ENCODE data around the gene APC2. TPM values are rescaled to one million over a fixed set of nuclear protein-coding genes. Genes with fewer than 3 reads are reported as not detected.

APC2 gene
- total RNA-seq, 4 donors from 2014 or later, result 0.11 to 1.1 (median 0.23) TPM; not detected in 1

GRCh38 chr19:1490311-1491113 is 40.6 kb downstream of the APC2 start, which contains the start of gene PCSK4:
PCSK4 (minus strand) TSS chr19:1490350; CDS start chr19:1490346, 4 bp downstream.
- DNase-seq (ENCODE audit: low spot score in 2 of 2), result peak; percentile 98 to 100
- TF ChIP-seq POLR2A (IDR thresholded peaks at IDR 0.05), result no peak
- TF ChIP-seq, protein P1, sequence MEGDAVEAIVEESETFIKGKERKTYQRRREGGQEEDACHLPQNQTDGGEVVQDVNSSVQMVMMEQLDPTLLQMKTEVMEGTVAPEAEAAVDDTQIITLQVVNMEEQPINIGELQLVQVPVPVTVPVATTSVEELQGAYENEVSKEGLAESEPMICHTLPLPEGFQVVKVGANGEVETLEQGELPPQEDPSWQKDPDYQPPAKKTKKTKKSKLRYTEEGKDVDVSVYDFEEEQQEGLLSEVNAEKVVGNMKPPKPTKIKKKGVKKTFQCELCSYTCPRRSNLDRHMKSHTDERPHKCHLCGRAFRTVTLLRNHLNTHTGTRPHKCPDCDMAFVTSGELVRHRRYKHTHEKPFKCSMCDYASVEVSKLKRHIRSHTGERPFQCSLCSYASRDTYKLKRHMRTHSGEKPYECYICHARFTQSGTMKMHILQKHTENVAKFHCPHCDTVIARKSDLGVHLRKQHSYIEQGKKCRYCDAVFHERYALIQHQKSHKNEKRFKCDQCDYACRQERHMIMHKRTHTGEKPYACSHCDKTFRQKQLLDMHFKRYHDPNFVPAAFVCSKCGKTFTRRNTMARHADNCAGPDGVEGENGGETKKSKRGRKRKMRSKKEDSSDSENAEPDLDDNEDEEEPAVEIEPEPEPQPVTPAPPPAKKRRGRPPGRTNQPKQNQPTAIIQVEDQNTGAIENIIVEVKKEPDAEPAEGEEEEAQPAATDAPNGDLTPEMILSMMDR (IDR thresholded peaks at IDR 0.05), result no peak
- H3K4me3 ChIP-seq (ENCODE audit: low read depth, poor library complexity, severe bottlenecking), result peak within 1 kb of the TSS; percentile 24
- 1% methylated on average over 58 of the region's 74 CpGs for WGBS, 2 donors
- intact Hi-C loops (cut with DNase I; ENCODE audit: low total_unique reads), result no loop called here

DNA sequence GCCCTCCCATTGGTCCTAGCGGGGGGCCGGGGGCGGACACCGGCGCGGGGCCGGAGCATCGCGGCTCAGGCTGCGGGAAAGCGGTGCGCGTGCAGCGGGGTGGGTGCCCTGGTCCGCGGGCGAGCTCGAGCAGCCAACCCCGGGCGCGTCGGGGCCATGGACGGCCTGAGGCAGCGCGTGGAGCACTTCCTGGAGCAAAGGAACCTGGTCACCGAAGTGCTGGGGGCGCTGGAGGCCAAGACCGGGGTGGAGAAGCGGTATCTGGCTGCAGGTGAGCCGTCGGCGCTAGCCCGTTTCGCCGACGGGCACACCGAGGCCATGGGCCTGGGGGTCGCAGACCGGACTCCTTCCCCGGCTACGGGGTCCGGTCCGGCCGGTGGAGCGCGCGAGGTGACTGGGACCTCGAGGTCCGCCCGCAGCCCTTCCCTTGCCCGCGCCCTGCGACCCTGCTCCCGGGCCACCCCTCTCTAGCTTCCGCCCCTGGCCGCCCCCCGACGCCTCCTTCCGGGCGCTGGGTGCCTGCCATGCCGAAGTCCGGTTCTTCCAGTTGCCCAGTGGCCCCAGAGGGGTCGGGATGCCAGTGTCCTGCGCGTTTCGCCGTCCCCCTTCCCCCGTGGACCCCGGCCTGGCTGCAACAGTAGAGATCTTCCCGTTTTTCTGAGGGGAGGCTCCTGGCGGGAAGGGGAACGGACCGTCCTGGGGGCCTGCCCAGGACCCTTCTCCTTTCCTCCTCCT is 41.4 kb downstream of the APC2 start, which contains the start of gene REEP6:
Gene REEP6, plus strand, starts transcription at position 68 of the 735 bp plus-strand sequence. Its CDS starts 89 bp downstream, at position 157.
- 7 to 8% methylated on average over 26 to 27 of the region's 73 CpGs for WGBS, 2 donors
- intact Hi-C loops (cut with DNase I; ENCODE audit: low total_unique reads), result no loop called here
- no peak for DNase-seq (ENCODE audit: low spot score in 2 of 2)
- peak within 1 kb of the TSS; percentile 24 for H3K4me3 ChIP-seq (ENCODE audit: low read depth, poor library complexity, severe bottlenecking)
- TF ChIP-seq POLR2A (IDR thresholded peaks at IDR 0.05), result no peak
- TF ChIP-seq, protein P1 (IDR thresholded peaks at IDR 0.05), result no peak

GRCh38 chr19:1491849-1492170 is 41.9 kb downstream of the APC2 start:
- TF ChIP-seq POLR2A (IDR thresholded peaks at IDR 0.05), result no peak
- TF ChIP-seq, protein P1 (IDR thresholded peaks at IDR 0.05), result no peak
- DNase-seq (ENCODE audit: low spot score in 2 of 2), result no peak
- WGBS, 2 donors, result 54 to 56% methylated on average over 12 of the region's 12 CpGs
- intact Hi-C loops (cut with DNase I; ENCODE audit: low total_unique reads), result no loop called here
- no peak overlapping the region for H3K4me3 ChIP-seq (ENCODE audit: low read depth, poor library complexity, severe bottlenecking)

DNA sequence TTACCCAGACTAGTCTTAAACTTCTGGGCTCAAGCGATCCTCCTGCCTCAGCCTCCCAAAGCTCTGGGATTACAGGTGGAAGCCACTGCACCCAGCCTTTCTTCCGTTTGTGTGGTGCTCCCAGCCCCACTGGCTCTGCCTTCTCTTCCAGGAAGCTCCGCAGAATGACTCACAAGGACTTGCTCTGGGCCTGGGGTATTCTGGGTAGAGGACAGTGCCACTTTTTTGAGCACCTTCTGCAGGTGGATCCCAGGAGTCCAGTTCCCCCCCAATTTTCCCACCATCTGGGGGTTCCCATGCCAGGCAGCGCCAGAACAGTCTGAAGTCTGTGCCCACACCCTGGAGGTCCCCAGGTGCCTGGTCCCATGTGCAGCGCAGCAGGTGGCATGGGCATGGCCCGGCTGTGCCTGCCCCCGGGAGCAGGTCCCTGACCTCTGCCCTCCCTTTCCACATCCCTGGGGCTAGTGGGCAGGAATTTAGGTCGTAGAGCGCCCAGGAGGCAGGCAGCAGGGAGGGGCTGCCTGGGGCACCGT is 42.6 kb downstream of the APC2 start:
- no peak overlapping the region for H3K4me3 ChIP-seq (ENCODE audit: low read depth, poor library complexity, severe bottlenecking)
- TF ChIP-seq POLR2A (IDR thresholded peaks at IDR 0.05), result no peak
- TF ChIP-seq, protein P1 (IDR thresholded peaks at IDR 0.05), result no peak
- intact Hi-C loops (cut with DNase I; ENCODE audit: low total_unique reads), result no loop called here
- WGBS, 2 donors, result 61 to 63% methylated on average over 10 of the region's 10 CpGs
- DNase-seq (ENCODE audit: low spot score in 2 of 2), result no peak

DNA sequence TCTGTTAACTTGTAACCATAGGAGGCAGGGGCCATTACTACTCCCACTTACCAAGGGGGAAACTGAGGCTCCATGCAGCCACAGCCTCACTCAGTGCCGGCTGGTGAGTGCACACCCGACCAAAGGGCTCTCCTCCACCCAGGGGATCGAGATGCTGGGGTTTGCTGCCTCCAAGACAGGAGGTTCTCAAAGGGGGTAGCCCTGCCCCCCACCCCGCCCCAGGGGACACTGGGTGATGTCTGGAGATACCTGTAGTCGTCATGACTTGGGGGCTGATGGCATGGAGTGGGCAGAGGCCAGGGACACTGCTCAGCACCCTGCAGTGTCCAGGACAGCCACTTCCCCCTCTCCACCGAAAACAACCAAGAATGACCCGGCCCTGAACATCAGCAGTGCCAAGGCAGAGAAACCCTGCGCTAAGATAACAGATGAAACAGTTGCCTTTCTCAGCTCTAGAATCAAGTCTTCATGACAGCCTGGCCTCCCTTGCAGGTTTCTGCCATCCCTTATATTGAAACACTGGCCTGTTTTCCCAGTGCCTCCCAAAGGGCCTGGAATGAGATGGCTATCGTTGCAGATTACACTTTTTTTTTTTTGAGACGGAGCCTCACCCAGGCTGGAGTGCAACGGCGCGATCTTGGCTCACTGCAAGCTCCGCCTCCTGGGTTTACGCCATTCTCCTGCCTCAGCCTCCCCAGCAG is 44.3 kb downstream of the APC2 start:
- no peak for DNase-seq (ENCODE audit: low spot score in 2 of 2)
- 54 to 55% methylated on average over 12 to 13 of the region's 15 CpGs for WGBS, 2 donors
- TF ChIP-seq, protein P1 (IDR thresholded peaks at IDR 0.05), result no peak
- TF ChIP-seq POLR2A (IDR thresholded peaks at IDR 0.05), result no peak
- intact Hi-C loops (cut with DNase I; ENCODE audit: low total_unique reads), result no loop called here
- H3K4me3 ChIP-seq (ENCODE audit: low read depth, poor library complexity, severe bottlenecking), result no peak overlapping the region

Measured in lower leg skin (tissue), 4 donors.